Ishikawa (cell line): ENCODE data around the gene LGI2.

Source experiments
- CEBPB ChIP-seq: IDR thresholded peaks from 2 replicates; pipeline ENCODE4 v1.6.1; 2012
- CREB1 ChIP-seq: IDR thresholded peaks from 2 replicates; pipeline ENCODE4 v1.6.1; 2012; ENCODE audit warnings: low read depth
- EGR1 ChIP-seq: IDR thresholded peaks from 2 replicates; pipeline ENCODE4 v1.6.1; 2012
- EP300 ChIP-seq: IDR thresholded peaks from 2 replicates; pipeline ENCODE4 v1.6.1; 2012; ENCODE audit warnings: borderline replicate concordance
- FOXM1 ChIP-seq: IDR thresholded peaks from 2 replicates; pipeline ENCODE4 v1.6.1; 2012; ENCODE audit warnings: low read depth, borderline replicate concordance
- NFIC ChIP-seq: IDR thresholded peaks from 2 replicates; pipeline ENCODE4 v1.6.1; 2012
- RAD21 ChIP-seq: IDR thresholded peaks from 2 replicates; pipeline ENCODE4 v1.6.1; 2012; ENCODE audit warnings: low read depth
- TAF1 ChIP-seq: IDR thresholded peaks from 2 replicates; pipeline ENCODE4 v1.6.1; 2012; ENCODE audit warnings: low read depth, mild to moderate bottlenecking
- TCF12 ChIP-seq: IDR thresholded peaks from 2 replicates; pipeline ENCODE4 v1.6.1; 2012; ENCODE audit warnings: low read depth
- TEAD4 ChIP-seq: IDR thresholded peaks from 2 replicates; pipeline ENCODE4 v1.6.1; 2012
- YY1 ChIP-seq: IDR thresholded peaks from 2 replicates; pipeline ENCODE4 v1.6.1; 2012; ENCODE audit warnings: low read depth
- ZBTB7A ChIP-seq: IDR thresholded peaks from 2 replicates; pipeline ENCODE4 v1.6.1; 2012; ENCODE audit warnings: low read depth
- TF ChIP-seq, protein P1 (sequence below): IDR thresholded peaks from 2 replicates; pipeline ENCODE4 v1.6.1; 2012; ENCODE audit warnings: low read depth, mild to moderate bottlenecking
- TF ChIP-seq, protein P2 (sequence below): IDR thresholded peaks from 2 replicates; pipeline ENCODE4 v1.6.1; 2012
- TF ChIP-seq, protein P3 (sequence below): IDR thresholded peaks from 2 replicates; pipeline ENCODE4 v1.6.1; 2012

Gene LGI2

DNA sequence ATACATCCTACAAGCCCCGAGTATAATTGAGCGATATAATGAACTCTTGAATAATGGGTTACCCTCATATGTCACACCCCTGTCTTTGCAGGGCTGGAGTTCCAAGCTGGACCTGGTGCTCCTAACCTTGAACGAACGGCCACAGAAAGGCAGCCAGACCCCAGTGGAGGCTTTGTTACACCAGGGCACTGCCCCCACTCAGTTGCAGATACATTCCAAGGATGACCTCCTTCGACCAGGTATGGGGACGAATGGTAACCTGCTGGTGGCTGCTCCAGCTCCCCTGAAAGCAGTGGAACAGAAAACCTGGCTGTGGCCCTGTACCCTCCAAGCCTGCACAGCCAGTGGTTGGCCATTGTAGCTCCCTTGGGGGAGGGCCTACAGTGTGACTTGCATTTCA lies 61.3 kb downstream of the LGI2 start:
- TF ChIP-seq, protein P1, sequence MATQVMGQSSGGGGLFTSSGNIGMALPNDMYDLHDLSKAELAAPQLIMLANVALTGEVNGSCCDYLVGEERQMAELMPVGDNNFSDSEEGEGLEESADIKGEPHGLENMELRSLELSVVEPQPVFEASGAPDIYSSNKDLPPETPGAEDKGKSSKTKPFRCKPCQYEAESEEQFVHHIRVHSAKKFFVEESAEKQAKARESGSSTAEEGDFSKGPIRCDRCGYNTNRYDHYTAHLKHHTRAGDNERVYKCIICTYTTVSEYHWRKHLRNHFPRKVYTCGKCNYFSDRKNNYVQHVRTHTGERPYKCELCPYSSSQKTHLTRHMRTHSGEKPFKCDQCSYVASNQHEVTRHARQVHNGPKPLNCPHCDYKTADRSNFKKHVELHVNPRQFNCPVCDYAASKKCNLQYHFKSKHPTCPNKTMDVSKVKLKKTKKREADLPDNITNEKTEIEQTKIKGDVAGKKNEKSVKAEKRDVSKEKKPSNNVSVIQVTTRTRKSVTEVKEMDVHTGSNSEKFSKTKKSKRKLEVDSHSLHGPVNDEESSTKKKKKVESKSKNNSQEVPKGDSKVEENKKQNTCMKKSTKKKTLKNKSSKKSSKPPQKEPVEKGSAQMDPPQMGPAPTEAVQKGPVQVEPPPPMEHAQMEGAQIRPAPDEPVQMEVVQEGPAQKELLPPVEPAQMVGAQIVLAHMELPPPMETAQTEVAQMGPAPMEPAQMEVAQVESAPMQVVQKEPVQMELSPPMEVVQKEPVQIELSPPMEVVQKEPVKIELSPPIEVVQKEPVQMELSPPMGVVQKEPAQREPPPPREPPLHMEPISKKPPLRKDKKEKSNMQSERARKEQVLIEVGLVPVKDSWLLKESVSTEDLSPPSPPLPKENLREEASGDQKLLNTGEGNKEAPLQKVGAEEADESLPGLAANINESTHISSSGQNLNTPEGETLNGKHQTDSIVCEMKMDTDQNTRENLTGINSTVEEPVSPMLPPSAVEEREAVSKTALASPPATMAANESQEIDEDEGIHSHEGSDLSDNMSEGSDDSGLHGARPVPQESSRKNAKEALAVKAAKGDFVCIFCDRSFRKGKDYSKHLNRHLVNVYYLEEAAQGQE: no peak
- TF ChIP-seq TAF1 (no peak), EP300 (no peak), RAD21 (no peak), ZBTB7A (no peak), NFIC (no peak), YY1 (no peak), FOXM1 (no peak), TEAD4 (no peak), EGR1 (no peak), CEBPB (no peak), CREB1 (no peak), TCF12 (no peak)
- TF ChIP-seq, protein P2, sequence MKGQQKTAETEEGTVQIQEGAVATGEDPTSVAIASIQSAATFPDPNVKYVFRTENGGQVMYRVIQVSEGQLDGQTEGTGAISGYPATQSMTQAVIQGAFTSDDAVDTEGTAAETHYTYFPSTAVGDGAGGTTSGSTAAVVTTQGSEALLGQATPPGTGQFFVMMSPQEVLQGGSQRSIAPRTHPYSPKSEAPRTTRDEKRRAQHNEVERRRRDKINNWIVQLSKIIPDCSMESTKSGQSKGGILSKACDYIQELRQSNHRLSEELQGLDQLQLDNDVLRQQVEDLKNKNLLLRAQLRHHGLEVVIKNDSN: no peak
- TF ChIP-seq, protein P3, sequence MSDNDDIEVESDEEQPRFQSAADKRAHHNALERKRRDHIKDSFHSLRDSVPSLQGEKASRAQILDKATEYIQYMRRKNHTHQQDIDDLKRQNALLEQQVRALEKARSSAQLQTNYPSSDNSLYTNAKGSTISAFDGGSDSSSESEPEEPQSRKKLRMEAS: no peak

- TF ChIP-seq CEBPB (no peak), TCF12 (no peak), FOXM1 (no peak), TAF1 (no peak), ZBTB7A (no peak), CREB1 (no peak), YY1 (no peak)
- TF ChIP-seq, protein P3: no peak
- TF ChIP-seq, protein P1: no peak
- TF ChIP-seq, protein P2: no peak
Measured at GRCh38 chr4:24968992-24969391, 61.8 kb downstream of the LGI2 start.

GRCh38 chr4:24968278-24968677 lies 62.5 kb downstream of the LGI2 start:
- TF ChIP-seq, protein P2: no peak
- TF ChIP-seq, protein P3: no peak
- TF ChIP-seq EGR1: no peak

- TF ChIP-seq TAF1 (no peak), CREB1 (no peak), TEAD4 (no peak), YY1 (no peak), RAD21 (no peak), NFIC (no peak), EGR1 (no peak), CEBPB (no peak), TCF12 (no peak), FOXM1 (no peak), EP300 (no peak), ZBTB7A (no peak)
- TF ChIP-seq, protein P2: no peak
- TF ChIP-seq, protein P3: no peak
- TF ChIP-seq, protein P1: no peak
Measured at GRCh38 chr4:24967346-24967745, 63.4 kb downstream of the LGI2 start.
